Smooth muscle cell of the brain vasculature (primary cell): Measurements from ENCODE around the gene ARHGEF16.

Experiments
- DNase-seq: peaks from one replicate; pipeline ENCODE4 v3.0.0-alpha.2; 2012; ENCODE audit warnings: low read depth, low spot score

Gene ARHGEF16

DNA sequence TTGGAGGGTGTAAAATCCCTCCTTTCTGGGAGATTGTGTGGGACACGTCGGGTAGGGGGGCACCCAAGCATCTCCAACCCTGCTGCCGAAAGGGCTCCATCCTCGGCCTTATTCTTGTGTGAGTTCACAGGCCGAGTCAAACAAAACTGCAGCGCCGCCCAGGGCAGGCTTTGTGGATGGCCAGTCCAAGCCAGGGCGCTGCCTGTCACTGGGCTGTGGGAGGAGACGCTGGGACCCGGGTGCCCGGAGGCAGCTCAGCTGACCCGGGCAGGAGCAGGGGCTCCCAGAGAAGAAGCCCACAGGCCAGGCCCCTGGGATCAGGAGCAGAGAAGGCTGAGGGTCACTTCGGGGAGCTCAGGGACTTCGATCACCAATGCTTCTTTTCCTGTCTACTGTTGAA lies 31.8 kb upstream of the ARHGEF16 start:
- DNase-seq, result no peak

DNA sequence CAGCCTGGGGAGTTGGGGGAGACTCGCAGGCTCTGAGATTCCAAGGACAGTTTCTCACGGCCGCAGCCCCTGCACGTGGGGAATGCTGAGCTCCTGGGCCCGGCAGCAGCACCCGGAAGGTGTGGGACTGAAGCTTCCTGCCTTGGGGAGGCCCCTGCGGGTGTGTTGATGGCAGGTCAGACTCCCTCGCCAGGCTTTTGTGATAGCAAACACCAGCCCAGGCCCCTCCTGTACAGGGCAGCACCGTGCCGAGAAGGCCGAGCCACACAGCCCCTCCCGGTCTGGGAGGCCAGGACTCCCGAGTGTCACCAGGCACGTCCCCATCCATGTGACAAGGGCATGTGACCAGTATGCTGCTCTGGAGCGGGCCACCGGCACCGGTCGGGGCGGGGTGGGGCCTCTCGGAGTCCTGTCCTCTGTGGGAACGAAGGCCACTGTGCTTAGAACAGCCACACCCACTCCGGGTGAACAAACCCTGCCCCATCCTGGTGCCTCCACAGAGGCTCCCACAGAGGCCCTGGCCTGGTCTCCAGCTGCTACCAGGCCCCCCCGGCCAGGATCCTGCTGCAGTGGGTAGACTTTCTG lies 31.1 kb upstream of the ARHGEF16 start:
- no peak for DNase-seq

- DNase-seq, result no peak
Observed at GRCh38 chr1:3423896-3424611, 30.4 kb upstream of the ARHGEF16 start.

GRCh38 chr1:3425486-3426215 lies 28.8 kb upstream of the ARHGEF16 start:
- DNase-seq, result no peak

GRCh38 chr1:3426956-3427535 lies 27.4 kb upstream of the ARHGEF16 start:
- no peak for DNase-seq

GRCh38 chr1:3427711-3428704 lies 26.5 kb upstream of the ARHGEF16 start:
- no peak for DNase-seq

GRCh38 chr1:3428899-3429298 lies 25.6 kb upstream of the ARHGEF16 start:
- no peak for DNase-seq

GRCh38 chr1:3429320-3429719 lies 25.1 kb upstream of the ARHGEF16 start:
- DNase-seq, result no peak

GRCh38 chr1:3429766-3430165 lies 24.7 kb upstream of the ARHGEF16 start:
- DNase-seq, result no peak

DNA sequence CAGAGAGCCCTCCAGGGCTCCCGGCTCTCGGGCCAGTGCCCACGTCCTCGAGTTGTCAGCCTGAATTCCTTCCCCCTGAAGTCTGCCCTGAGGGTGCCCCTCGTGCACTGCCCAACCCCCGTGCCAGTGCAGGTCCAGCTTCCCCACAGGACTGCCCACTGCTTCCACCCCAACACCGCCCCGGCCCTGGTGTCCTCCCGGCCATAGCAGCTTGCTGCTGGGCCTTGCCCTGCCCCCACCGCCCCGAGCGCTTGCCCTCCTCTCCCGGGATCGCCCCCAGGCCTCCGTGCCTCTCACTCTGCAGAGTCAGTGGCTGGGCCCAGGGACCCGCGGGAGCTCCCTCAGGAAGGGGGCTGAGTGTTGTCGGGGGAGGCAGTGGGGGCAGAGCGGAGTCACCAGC lies 24.1 kb upstream of the ARHGEF16 start:
- DNase-seq, result no peak

DNA sequence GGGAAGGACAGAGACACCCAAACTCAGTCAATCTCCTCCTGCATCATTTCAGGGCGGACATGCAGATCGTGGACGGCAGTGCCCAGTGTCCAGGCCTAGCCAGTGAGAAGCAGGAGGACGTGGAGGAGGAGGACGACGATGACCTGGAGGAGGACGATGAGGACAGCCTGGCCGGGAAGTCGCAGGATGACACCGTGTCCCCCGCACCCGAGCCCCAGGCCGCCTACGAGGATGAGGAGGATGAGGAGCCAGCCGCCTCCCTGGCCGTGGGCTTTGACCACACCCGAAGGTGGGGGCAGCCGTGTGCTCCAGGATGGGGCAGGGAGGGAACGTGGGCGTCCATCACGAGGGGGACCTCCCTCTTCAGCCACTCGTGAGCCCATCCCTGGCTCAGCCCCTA lies 23.6 kb upstream of the ARHGEF16 start:
- DNase-seq, result no peak

- DNase-seq, result no peak
Observed at GRCh38 chr1:3431266-3431665, 23.2 kb upstream of the ARHGEF16 start.

- no peak for DNase-seq
Observed at GRCh38 chr1:3431686-3432085, 22.8 kb upstream of the ARHGEF16 start.

DNA sequence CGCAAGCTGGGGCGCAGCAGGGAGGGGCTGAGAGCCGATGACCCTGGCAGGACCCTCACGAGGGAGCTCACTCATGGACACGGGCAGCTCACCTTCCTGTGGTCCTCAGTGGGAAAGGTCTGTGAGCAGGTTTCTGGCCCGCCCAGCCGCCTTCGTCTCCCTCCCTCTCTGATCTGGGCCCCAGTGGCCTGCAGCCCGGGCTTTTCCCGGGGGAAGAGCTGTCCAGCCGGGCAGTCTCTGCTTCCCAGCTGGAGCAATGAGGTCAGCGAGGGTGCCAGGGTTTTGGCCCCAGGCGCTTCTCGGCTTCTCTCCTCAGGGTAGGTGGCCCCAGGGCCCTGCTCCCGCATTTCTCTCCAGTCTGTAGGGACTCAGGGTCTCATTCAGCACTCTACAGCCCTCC lies 22.2 kb upstream of the ARHGEF16 start:
- DNase-seq, result no peak

- no peak for DNase-seq
Observed at GRCh38 chr1:3433076-3433475, 21.4 kb upstream of the ARHGEF16 start.

DNA sequence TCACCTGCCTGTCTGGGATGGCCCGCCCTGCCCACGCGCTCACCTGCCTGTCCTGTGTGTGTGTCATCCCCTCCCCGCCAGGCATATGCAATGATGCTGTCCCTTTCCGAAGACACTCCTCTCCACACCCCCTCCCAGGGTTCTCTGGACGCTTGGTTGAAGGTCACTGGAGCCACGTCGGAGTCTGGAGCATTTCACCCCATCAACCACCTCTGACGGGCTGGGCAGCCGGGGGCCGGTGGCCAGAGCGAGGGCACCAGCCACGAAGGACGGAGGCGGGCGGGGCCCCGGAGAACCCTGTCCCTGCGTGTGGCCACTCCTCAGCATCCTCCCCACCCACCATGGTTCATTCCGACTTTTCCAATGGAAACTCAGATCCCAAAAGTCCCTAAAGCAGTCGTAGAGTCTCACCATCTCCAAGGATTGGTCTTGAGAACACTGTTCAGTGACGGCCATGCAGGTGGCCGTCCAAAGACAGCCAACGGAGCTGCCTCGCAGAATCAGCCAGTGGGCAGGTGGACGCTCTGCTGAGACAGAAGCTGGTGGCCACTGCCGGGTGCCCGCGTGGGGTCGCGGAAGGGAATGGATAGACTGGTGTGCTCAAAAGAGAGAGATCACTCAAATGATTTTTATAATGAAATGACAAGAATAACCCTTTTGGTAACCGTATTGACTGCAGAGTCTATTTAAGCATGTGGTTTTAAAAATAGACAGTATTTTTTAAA lies 20.7 kb upstream of the ARHGEF16 start:
- DNase-seq, result no peak

- no peak for DNase-seq
Observed at GRCh38 chr1:3434406-3435110, 19.9 kb upstream of the ARHGEF16 start.

GRCh38 chr1:3435666-3436065 lies 18.8 kb upstream of the ARHGEF16 start:
- no peak for DNase-seq

DNA sequence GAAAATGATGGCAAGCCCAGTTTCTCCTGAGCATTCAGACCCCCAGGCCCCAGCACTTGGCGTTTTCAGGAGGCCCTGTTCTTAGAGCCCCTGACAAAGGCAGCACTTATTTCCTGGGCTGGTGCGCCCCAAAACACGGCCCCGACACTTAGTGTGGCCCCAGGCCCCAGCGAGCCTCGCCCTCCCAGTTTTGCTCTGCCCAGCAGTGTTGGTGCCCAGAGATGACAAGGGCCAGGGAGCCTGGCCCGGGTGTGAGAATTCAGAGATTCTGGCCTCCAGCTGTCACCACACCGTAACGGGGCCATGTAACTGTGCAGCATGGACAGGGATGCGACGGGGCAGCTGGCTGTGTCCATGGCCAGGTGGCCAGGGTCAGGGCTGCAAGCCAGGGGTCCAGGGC lies 18.0 kb upstream of the ARHGEF16 start:
- no peak for DNase-seq

DNA sequence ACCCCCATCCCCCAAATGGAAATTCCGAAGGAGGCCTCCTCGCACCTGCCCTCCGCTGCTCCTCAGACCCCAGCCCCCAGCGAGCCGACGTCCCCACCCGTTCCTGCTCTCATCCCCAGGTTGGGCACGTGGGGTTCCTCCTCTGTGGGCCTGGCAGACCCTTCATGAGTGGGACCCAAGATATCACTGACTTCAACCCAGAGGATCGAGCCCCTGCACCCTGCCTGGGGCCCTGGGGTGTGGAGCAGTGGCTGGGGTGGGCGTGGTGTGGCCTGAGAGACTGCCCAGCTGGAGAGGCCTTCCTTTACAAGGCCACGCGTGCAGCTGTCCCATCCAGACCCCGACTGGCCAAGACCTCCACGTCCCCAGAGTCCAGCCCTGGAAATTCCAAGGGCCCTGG lies 17.6 kb upstream of the ARHGEF16 start:
- no peak for DNase-seq
